ENCODE data around the gene DMRTC2. TPM values are rescaled to one million over a fixed set of nuclear protein-coding genes. Genes with fewer than 3 reads are reported as not detected.
A peak's percentile ranks its signal among the peaks of the same experiment; 100 is the strongest.

DMRTC2 gene
- total and polyA plus RNA-seq, 9 of the 15 experiments (the other 6 are each of a cell fraction or from before 2014, with no cell fraction given): 0.03 TPM; not detected in 8

DNA sequence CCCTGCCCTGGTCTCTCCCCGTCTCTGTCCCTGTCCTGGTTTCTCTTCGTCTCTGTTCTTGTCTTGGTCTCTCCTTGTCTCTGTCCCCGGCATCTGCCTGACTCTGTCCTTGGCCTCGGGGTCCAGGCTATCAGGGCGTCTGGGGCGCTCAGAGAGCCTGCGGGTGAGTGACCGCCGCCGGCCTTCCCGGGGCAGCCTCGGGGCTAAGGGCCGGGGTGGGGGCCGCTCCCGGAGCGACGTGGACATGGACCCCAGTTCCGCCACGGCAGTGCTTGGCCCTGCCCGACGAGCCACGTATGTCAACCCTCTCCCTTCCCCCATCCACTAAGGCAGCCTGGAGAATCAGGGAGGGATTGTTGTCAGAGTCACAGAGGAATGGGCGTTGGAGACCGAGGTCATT is 53.0 kb downstream of the DMRTC2 start (continued):
- TF ChIP-seq XRCC3 (IDR thresholded peaks at IDR 0.05): no peak
- no peak for TF ChIP-seq ZBTB49 (CRISPR knock-in tag; IDR thresholded peaks at IDR 0.05; ENCODE audit: borderline replicate concordance)
- no peak for TF ChIP-seq WHSC1 (IDR thresholded peaks at IDR 0.05; ENCODE audit: low read length)
- TF ChIP-seq E2F3 (CRISPR knock-in tag; IDR thresholded peaks at IDR 0.05): no peak

GRCh38 chr19:41898235-41898634 is 53.4 kb downstream of the DMRTC2 start:
- Histone ChIP-seq H3K4me1 (replicated peaks in 1 of 2; ENCODE audit: control insufficient read depth in 2 of 2, insufficient read depth in 2 of 2, low read length in 2 of 2) (peaks cover 0 to 20% of the 10 kb centered on the region in 2 experiments; a peak in 2 of 5 replicates), H3K4me3 (no peak overlapping the region), H3K9me3 (replicated peaks; ENCODE audit: control insufficient read depth, insufficient read depth, low read depth, low read length) (no peaks in the 10 kb centered on the region), H3K79me2 (ENCODE audit: control insufficient read depth, insufficient read depth, low read length) (no peaks in the 10 kb centered on the region), H3K27me3 (ENCODE audit: control insufficient read depth in 2 of 2, insufficient read depth in 2 of 2, low read length in 2 of 2) (no peaks in the 10 kb centered on the region), H3K27ac (ENCODE audit: extremely low read depth, low read depth, low read length) (no peak overlapping the region), H3K4me2 (ENCODE audit: insufficient read depth, low read length) (no peak overlapping the region), H3K36me3 (ENCODE audit: control insufficient read depth, insufficient read depth, low read length) (peaks cover 80% of the 10 kb centered on the region), H4K20me1 (replicated peaks; ENCODE audit: control insufficient read depth, insufficient read depth, low read length) (no peaks in the 10 kb centered on the region), H2AFZ (ENCODE audit: low read depth, low read length) (no peak overlapping the region), H3K9me1 (ENCODE audit: control insufficient read depth, insufficient read depth, low read length) (no peaks in the 10 kb centered on the region), H3K9ac (ENCODE audit: insufficient read depth in 1 of 2, low read depth in 2 of 2, low read length in 2 of 2) (peak overlapping the region in 1 of 2 experiments; percentile 71; a peak in 1 of 4 replicates)
- TF ChIP-seq RBFOX2 (IDR thresholded peaks at IDR 0.05; ENCODE audit: low read depth, low read length) (0 out of 2 replicates have a peak, but pooled peaks have one; percentile 23), ZZZ3 (IDR thresholded peaks at IDR 0.05) (no peak), POLR2G (IDR thresholded peaks at IDR 0.05; ENCODE audit: low read depth, low read length) (peak; percentile 21; the same call in 1 of the 2 replicates)
- intact Hi-C loops (cut with micrococcal nuclease) (no loop called here), in situ Hi-C loops (cut with MboI) (no loop called here)
- FAIRE-seq (no peak), DNase-seq (ENCODE audit: extremely low read depth in 1 of 4, low spot score in 3 of 4) (no peak), ATAC-seq (no peak)
- 93% methylated on average over 13 of the region's 15 CpGs for WGBS (ENCODE audit: insufficient coverage, low coverage, missing lambda C conversion rate)
- CTCF ChIA-PET (ENCODE audit: low intra/inter-chr PET ratio): no interaction called here
- BruUV-seq (replicated peaks): no TSS peak
- POLR2A ChIA-PET: interaction anchor here (0.6 to 0.7 kb wide), 5 partner anchors 9 to 39 kb away, joined by 3 read pairs; no protein-coding TSS in a partner anchor

Small RNA genes within 50 kb of the gene (microRNA-seq; reads per million reads assigned to microRNA genes)
- 0.46 reads per million for gene MIR6797 (ENCODE audit: borderline microRNAs expressed)

Small RNA genes within 50 kb of the gene (small RNA-seq; reads per million reads assigned to genes)
- 0.29 reads per million for gene MIR6797

Other genes starting within 250 kb of the DMRTC2 start
Only the 7 nearest of the 14 such genes appear.
- gene CEACAM6, start 89.5 kb upstream of the DMRTC2 start, total RNA-seq (2014; rRNA removed): not detected in 2 replicates
- not detected in 2 replicates for gene CEACAM6, start 89.5 kb upstream of the DMRTC2 start, total RNA-seq (2014; rRNA removed; fragmentation: Illumina TruSeq; extraction: Trizol)
- gene CEACAM6, start 89.5 kb upstream of the DMRTC2 start, total RNA-seq (2015; rRNA removed; fragmentation: Illumina TruSeq; extraction: Trizol): not detected in 2 replicates
- 0.24 and 0.29 TPM in 2 replicates for gene CEACAM6, start 89.5 kb upstream of the DMRTC2 start, total RNA-seq (2021)
- not detected in 2 replicates for gene CEACAM6, start 89.5 kb upstream of the DMRTC2 start, polyA plus RNA-seq (2011; rRNA removed)
- gene CEACAM6, start 89.5 kb upstream of the DMRTC2 start, polyA plus RNA-seq (2014; fragmentation: Illumina TruSeq; extraction: Trizol): not detected in 2 replicates
- gene CEACAM6, start 89.5 kb upstream of the DMRTC2 start, polyA plus RNA-seq (2014; fragmentation: Nextera tagmentation; extraction: Ambion mirVana): not detected
- not detected in 2 replicates for gene CEACAM6, start 89.5 kb upstream of the DMRTC2 start, polyA plus RNA-seq (2014; rRNA removed)
- not detected in 2 replicates for gene CEACAM3, start 48.5 kb upstream of the DMRTC2 start, total RNA-seq (2014; rRNA removed)
- not detected in 2 replicates for gene CEACAM3, start 48.5 kb upstream of the DMRTC2 start, total RNA-seq (2014; rRNA removed; fragmentation: Illumina TruSeq; extraction: Trizol)
- not detected in 2 replicates for gene CEACAM3, start 48.5 kb upstream of the DMRTC2 start, total RNA-seq (2015; rRNA removed; fragmentation: Illumina TruSeq; extraction: Trizol)
- gene CEACAM3, start 48.5 kb upstream of the DMRTC2 start, total RNA-seq (2021): not detected in 2 replicates
- gene CEACAM3, start 48.5 kb upstream of the DMRTC2 start, polyA plus RNA-seq (2011; rRNA removed): not detected in 2 replicates
- gene CEACAM3, start 48.5 kb upstream of the DMRTC2 start, polyA plus RNA-seq (2014; fragmentation: Illumina TruSeq; extraction: Trizol): not detected in 2 replicates
- not detected for gene CEACAM3, start 48.5 kb upstream of the DMRTC2 start, polyA plus RNA-seq (2014; fragmentation: Nextera tagmentation; extraction: Ambion mirVana)
- not detected in 2 replicates for gene CEACAM3, start 48.5 kb upstream of the DMRTC2 start, polyA plus RNA-seq (2014; rRNA removed)
- gene LYPD4, start 359 bp upstream of the DMRTC2 start, total RNA-seq (2014; rRNA removed): 0.29 TPM in 1 of 2 replicates, not detected in the other
- not detected in 2 replicates for gene LYPD4, start 359 bp upstream of the DMRTC2 start, total RNA-seq (2014; rRNA removed; fragmentation: Illumina TruSeq; extraction: Trizol)
- gene LYPD4, start 359 bp upstream of the DMRTC2 start, total RNA-seq (2015; rRNA removed; fragmentation: Illumina TruSeq; extraction: Trizol): not detected in 2 replicates
- gene LYPD4, start 359 bp upstream of the DMRTC2 start, total RNA-seq (2021): not detected in 2 replicates
- gene LYPD4, start 359 bp upstream of the DMRTC2 start, polyA plus RNA-seq (2011; rRNA removed): not detected in 2 replicates
- gene LYPD4, start 359 bp upstream of the DMRTC2 start, polyA plus RNA-seq (2014; fragmentation: Illumina TruSeq; extraction: Trizol): not detected in 2 replicates
- gene LYPD4, start 359 bp upstream of the DMRTC2 start, polyA plus RNA-seq (2014; fragmentation: Nextera tagmentation; extraction: Ambion mirVana): under 1 TPM in 1 of 2 experiments, not detected in 1; 0.11 TPM
- not detected in 2 replicates for gene LYPD4, start 359 bp upstream of the DMRTC2 start, polyA plus RNA-seq (2014; rRNA removed)
- gene RPS19, start 15.2 kb downstream of the DMRTC2 start, total RNA-seq (2014; rRNA removed): 2,281 and 2,654 TPM in 2 replicates
- gene RPS19, start 15.2 kb downstream of the DMRTC2 start, total RNA-seq (2014; rRNA removed; fragmentation: Illumina TruSeq; extraction: Trizol): 2,194 and 2,528 TPM in 2 replicates
- gene RPS19, start 15.2 kb downstream of the DMRTC2 start, total RNA-seq (2015; rRNA removed; fragmentation: Illumina TruSeq; extraction: Trizol): 2,976 and 3,114 TPM in 2 replicates
- gene RPS19, start 15.2 kb downstream of the DMRTC2 start, total RNA-seq (2021): 3,020 and 3,167 TPM in 2 replicates
- 1,964 and 2,381 TPM in 2 replicates for gene RPS19, start 15.2 kb downstream of the DMRTC2 start, polyA plus RNA-seq (2011; rRNA removed)
- gene RPS19, start 15.2 kb downstream of the DMRTC2 start, polyA plus RNA-seq (2014; fragmentation: Illumina TruSeq; extraction: Trizol): 2,057 and 2,080 TPM in 2 replicates
- 1,000 to 10,000 TPM; 3,130 to 3,408 TPM for gene RPS19, start 15.2 kb downstream of the DMRTC2 start, polyA plus RNA-seq (2014; fragmentation: Nextera tagmentation; extraction: Ambion mirVana)
- 1,986 and 2,747 TPM in 2 replicates for gene RPS19, start 15.2 kb downstream of the DMRTC2 start, polyA plus RNA-seq (2014; rRNA removed)
- gene CD79A, start 32.2 kb downstream of the DMRTC2 start, total RNA-seq (2014; rRNA removed): not detected in 2 replicates
- gene CD79A, start 32.2 kb downstream of the DMRTC2 start, total RNA-seq (2014; rRNA removed; fragmentation: Illumina TruSeq; extraction: Trizol): not detected in 2 replicates
- 0.11 and 0.19 TPM in 2 replicates for gene CD79A, start 32.2 kb downstream of the DMRTC2 start, total RNA-seq (2015; rRNA removed; fragmentation: Illumina TruSeq; extraction: Trizol)
- 0.38 and 0.42 TPM in 2 replicates for gene CD79A, start 32.2 kb downstream of the DMRTC2 start, total RNA-seq (2021)
- gene CD79A, start 32.2 kb downstream of the DMRTC2 start, polyA plus RNA-seq (2011; rRNA removed): 0.10 and 0.37 TPM in 2 replicates
- gene CD79A, start 32.2 kb downstream of the DMRTC2 start, polyA plus RNA-seq (2014; fragmentation: Illumina TruSeq; extraction: Trizol): 0.22 TPM in 1 of 2 replicates, not detected in the other
- gene CD79A, start 32.2 kb downstream of the DMRTC2 start, polyA plus RNA-seq (2014; fragmentation: Nextera tagmentation; extraction: Ambion mirVana): under 1 TPM in 1 of 2 experiments, not detected in 1; 0.04 TPM
- gene CD79A, start 32.2 kb downstream of the DMRTC2 start, polyA plus RNA-seq (2014; rRNA removed): 0.72 TPM in 1 of 2 replicates, not detected in the other
- gene ARHGEF1, start 38.1 kb downstream of the DMRTC2 start, total RNA-seq (2014; rRNA removed): 56.7 and 79.1 TPM in 2 replicates
- gene ARHGEF1, start 38.1 kb downstream of the DMRTC2 start, total RNA-seq (2014; rRNA removed; fragmentation: Illumina TruSeq; extraction: Trizol): 8.3 and 11.2 TPM in 2 replicates
- 27.1 and 27.5 TPM in 2 replicates for gene ARHGEF1, start 38.1 kb downstream of the DMRTC2 start, total RNA-seq (2015; rRNA removed; fragmentation: Illumina TruSeq; extraction: Trizol)
- 126 and 149 TPM in 2 replicates for gene ARHGEF1, start 38.1 kb downstream of the DMRTC2 start, total RNA-seq (2021)
- gene ARHGEF1, start 38.1 kb downstream of the DMRTC2 start, polyA plus RNA-seq (2011; rRNA removed): 29.8 and 50.5 TPM in 2 replicates
- gene ARHGEF1, start 38.1 kb downstream of the DMRTC2 start, polyA plus RNA-seq (2014; fragmentation: Illumina TruSeq; extraction: Trizol): 39.8 and 71.1 TPM in 2 replicates
- gene ARHGEF1, start 38.1 kb downstream of the DMRTC2 start, polyA plus RNA-seq (2014; fragmentation: Nextera tagmentation; extraction: Ambion mirVana): 1 to 10 TPM; 1.9 to 4.4 TPM
- 86.0 and 112 TPM in 2 replicates for gene ARHGEF1, start 38.1 kb downstream of the DMRTC2 start, polyA plus RNA-seq (2014; rRNA removed)
- gene ERFL, start 83.4 kb downstream of the DMRTC2 start, total RNA-seq (2014; rRNA removed): 0.16 and 0.32 TPM in 2 replicates
- gene ERFL, start 83.4 kb downstream of the DMRTC2 start, total RNA-seq (2014; rRNA removed; fragmentation: Illumina TruSeq; extraction: Trizol): 0.10 TPM in 1 of 2 replicates, not detected in the other
- 0.11 TPM in 1 of 2 replicates, not detected in the other for gene ERFL, start 83.4 kb downstream of the DMRTC2 start, total RNA-seq (2015; rRNA removed; fragmentation: Illumina TruSeq; extraction: Trizol)
- gene ERFL, start 83.4 kb downstream of the DMRTC2 start, total RNA-seq (2021): 0.67 and 0.75 TPM in 2 replicates
- gene ERFL, start 83.4 kb downstream of the DMRTC2 start, polyA plus RNA-seq (2011; rRNA removed): 0.07 and 0.32 TPM in 2 replicates
- gene ERFL, start 83.4 kb downstream of the DMRTC2 start, polyA plus RNA-seq (2014; fragmentation: Illumina TruSeq; extraction: Trizol): 0.31 and 0.50 TPM in 2 replicates
- gene ERFL, start 83.4 kb downstream of the DMRTC2 start, polyA plus RNA-seq (2014; fragmentation: Nextera tagmentation; extraction: Ambion mirVana): not detected
- 0.31 and 0.33 TPM in 2 replicates for gene ERFL, start 83.4 kb downstream of the DMRTC2 start, polyA plus RNA-seq (2014; rRNA removed)